ENCODE measurements around the gene SDK1.
A peak's percentile ranks its signal among the peaks of the same experiment; 100 is the strongest.

The SDK1 gene

DNA sequence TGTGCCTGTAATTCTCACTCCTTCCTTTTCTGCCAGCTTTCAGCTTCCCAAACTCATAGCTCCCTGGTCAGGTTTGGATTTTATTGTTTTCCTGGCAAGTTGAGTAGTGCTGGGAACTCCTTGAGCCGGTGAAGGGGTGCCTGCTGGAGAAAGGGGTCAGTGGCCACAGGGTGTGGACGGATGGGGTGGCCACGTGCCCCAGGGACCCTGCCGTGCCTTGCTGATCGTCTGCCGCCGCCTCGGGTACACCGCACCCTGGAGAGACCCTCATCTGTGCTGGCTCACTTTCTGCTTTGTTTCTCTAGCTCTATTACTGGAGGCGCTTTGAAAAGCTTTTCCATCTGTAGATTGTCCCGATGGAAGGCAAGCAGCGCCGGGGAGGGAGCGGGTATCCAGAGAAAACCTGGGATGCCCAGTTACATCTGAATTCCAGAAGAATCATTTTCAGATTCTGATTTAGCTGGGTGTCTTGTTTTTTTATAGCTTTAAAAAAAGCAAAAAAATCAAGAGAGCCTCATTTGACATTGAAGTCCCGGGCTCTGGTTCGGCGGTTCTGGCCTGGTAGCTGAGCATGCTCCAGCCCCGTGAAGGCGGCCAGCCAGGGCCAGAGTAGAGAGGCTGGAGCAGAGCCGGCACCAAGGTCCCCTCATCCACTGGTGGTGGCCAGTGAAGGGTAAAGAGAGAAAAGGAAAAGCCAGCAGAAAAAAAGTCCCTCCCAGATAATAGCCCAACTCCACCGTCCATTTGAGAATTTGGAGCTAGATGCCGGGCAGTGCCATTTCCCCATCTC lies 870.1 kb downstream of the SDK1 start:
- no peak for DNase-seq

DNA sequence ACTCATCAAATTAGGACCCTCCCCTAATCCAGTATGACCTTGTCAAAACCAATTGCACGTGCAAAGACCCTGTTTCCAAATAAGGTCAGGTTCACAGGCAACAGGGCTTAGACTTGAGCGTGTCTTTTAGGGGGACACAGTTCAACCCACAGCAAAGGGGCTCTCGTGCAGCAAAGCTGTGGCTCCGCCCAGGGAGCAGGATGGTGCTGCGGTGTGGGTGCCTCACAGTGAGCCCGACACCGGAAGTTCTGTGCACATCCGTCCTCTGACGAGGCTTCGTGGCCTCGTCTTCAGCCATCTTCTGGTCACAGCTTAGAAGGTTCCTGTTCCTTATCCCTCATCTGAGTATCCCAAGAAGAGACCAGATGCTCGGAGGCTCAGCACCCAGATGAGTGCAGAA lies 871.8 kb downstream of the SDK1 start:
- no peak for DNase-seq

DNA sequence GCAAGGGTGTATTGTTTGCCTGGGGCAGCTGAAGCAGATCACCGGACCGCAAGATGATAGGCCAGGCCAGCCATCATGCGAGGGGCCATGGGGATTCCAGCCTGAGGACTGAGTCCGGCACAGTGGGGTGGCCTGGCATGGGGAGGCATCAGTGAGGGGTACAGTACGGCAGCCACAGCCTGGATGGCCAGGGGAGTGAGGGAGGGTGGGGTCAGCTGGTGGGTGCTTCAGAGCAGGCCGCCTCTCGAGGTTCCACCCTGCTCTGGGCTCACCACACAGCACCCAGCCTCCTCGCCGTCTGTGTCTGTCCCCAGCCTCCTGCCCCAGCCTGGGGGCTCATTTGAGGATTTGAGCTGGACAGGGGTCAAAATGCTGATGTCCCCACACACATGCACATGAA lies 872.6 kb downstream of the SDK1 start:
- DNase-seq, result no peak

- no peak for DNase-seq
Measured at GRCh38 chr7:4174016-4174415, 873.0 kb downstream of the SDK1 start.

GRCh38 chr7:4174451-4174850 lies 873.4 kb downstream of the SDK1 start:
- DNase-seq, result no peak

GRCh38 chr7:4174884-4175283 lies 873.8 kb downstream of the SDK1 start:
- no peak for DNase-seq

DNA sequence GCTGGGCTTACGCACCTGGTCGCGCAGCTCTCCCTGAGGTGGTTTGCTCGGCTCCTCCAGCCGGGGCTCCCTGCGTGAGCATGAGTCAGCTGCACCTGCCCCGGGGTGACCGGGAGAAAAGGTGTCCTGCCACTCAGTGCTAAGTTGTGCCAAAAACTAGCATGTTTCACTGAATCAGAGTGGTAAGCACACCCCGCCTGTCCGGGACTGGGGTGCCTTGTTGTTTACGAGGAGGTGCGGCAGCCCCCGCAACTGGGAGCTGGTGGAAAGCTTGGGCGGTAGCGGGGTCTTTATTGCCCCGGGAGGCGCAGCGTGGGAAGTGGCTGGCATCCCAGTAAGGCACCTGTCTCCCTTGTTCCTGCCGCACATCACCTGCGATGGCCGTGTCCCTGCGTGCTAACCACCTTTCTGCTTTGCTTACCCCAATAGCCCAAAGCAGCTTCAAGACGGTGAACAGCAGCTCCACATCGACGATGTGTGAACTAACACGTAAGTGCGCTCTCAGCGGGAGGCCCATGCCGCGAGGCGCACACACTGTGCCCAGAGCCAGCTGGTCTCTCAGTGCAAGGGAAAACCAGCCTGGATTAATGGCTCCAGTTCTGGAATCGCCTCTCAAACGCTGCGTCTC lies 874.4 kb downstream of the SDK1 start:
- no peak for DNase-seq

DNA sequence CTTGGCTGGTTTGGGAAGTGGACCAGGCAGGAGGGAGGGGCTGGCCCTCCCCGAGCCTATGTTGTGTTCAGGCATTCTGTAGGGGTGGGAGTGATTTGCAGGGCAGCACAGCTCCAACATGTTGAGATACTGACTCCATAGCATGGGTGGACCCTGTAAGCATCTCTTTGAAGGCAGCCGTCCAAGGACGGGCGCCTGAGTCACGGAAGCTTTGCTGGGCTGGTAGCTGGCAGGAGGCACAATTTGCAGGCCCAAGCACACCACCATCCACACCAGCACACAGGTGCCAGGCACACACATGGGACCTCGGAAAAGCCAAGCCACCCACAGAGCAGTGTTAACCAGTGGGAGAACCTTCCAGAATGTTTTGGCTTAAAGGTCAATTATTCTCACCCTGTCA lies 875.9 kb downstream of the SDK1 start:
- DNase-seq, result no peak

DNA sequence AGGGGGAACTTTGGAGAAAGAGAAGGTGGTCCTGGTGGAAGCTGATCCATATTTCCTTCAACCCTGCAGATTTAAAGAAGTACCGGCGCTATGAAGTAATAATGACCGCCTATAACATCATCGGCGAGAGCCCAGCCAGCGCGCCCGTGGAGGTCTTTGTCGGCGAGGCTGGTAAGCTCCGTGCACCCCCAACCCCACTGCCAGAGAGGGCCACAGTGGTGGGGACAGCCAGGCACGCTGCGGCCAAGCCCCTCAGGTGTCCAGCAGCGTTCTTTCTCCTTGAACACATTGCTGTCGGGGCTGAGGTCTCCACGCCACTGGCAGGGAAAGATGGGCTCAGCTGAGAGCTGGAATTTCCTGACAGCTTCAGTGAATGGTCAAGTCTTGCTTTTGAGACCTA lies 877.4 kb downstream of the SDK1 start:
- DNase-seq, result no peak

- no peak for DNase-seq
Measured at GRCh38 chr7:4178916-4179687, 878.0 kb downstream of the SDK1 start.

DNA sequence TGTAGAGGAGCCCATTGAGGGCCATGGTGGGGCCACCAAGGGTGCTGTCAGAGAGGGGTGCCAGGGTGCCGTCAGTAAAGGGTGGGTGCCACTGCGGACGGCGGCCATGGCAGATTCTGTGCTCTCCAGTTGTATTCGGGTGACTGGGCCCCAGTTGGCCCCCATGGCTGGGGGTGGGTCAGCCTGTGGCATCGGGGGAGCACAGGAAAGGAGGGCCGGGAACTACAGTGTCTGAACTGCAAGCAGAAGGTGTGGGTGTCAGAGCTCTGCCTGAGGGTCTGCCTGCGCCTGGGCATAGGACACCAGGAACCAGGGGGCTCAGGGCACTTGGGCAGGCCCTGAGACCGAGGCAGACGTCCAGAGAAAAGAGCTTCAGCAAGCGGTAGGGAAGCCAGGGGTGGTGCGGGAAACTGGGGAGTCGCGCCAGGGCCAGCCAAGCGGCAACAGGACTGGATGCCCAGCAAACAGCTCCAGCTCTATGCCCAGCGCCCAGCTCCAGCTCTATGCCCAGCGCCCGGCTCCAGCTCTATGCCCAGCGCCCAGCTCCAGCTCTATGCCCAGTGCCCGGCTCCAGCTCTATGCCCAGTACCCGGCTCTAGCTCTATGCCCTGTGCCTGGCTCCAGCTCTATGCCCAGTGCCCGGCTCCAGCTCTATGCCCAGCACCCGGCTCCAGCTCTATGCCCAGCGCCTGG lies 878.8 kb downstream of the SDK1 start:
- no peak for DNase-seq

DNA sequence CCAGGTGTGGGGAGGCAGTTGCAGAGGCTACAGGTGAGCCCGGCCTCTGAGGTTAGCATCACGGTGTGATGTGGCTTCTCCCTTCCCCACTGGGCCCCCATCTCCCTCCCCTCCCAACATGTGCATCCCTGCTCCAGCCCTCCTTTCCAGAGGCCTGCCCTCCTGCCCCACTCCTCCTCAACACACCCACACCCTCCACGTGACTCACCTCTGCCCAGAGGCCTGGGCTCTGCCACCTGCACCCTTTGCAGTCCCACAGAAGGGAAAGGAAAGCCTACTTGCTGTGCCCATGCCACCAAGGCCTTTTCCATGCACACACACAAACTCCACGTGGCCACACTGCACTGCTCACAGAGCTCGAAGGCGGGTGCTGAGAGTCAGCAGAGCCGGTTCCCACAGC lies 880.4 kb downstream of the SDK1 start:
- DNase-seq, result no peak

- no peak for DNase-seq
Measured at GRCh38 chr7:4182605-4183300, 881.7 kb downstream of the SDK1 start.

DNA sequence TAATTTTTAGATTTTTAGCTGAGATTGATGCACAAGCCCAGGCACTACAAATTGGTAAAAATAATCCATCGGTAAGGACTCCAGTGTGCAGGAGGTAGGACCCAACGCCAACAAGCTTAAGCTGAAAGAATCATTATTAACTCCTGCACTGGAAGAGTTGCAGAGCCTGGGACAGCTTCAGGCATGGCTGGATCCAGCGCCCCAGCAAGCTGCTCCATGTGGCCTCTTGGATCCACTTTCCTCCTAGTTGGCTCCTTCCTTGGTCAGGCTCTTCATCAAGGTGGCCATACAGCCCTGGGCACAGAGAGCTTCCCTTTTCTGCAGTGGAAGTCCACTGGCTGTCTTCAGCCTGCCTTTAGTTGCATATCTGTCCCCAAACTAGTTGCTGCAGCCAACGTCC lies 883.6 kb downstream of the SDK1 start:
- DNase-seq, result no peak

DNA sequence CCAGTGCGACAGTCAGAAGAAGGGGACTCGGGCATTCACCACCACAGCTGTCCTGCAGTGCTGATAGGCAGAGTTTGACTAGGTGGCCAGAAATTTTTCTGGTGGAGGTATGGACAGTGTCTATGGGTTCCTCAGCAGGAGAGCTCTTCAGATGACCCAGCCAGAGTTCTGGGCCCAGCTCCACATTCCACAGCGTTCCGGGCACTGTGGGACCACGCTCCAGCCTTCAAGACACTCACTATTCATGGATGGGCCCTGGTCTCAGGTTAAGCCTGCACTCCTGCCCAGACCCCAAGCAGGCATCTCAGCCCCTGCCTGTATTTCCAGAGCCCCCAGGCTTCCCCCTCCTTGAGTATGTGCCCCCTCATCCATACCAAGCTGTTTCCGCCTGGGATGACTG lies 884.1 kb downstream of the SDK1 start:
- DNase-seq, result no peak

- DNase-seq, result no peak
Measured at GRCh38 chr7:4185721-4186512, 884.9 kb downstream of the SDK1 start.

GRCh38 chr7:4186513-4186780 lies 885.4 kb downstream of the SDK1 start:
- DNase-seq, result no peak

DNA sequence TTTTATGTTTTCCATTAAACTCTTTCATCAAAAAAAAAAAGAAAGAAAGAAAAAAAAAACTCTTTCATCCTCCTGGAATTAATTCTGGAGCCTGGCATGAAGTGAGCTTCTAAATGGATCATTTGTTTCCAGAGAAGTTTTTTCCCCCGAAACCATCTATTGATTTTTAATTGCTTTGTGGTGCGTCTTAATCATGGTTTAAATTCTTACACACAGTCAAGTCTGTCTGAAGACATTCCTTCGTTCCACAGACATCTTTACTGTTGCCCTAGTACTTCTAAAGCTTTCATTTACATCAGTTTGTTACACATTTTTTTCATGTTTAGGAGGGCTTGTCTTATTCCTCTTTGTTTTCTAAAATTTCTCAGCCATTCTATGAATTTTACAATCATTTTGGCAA lies 887.6 kb downstream of the SDK1 start:
- no peak for DNase-seq

GRCh38 chr7:4189131-4189570 lies 888.1 kb downstream of the SDK1 start:
- DNase-seq, result peak; percentile 78

DNA sequence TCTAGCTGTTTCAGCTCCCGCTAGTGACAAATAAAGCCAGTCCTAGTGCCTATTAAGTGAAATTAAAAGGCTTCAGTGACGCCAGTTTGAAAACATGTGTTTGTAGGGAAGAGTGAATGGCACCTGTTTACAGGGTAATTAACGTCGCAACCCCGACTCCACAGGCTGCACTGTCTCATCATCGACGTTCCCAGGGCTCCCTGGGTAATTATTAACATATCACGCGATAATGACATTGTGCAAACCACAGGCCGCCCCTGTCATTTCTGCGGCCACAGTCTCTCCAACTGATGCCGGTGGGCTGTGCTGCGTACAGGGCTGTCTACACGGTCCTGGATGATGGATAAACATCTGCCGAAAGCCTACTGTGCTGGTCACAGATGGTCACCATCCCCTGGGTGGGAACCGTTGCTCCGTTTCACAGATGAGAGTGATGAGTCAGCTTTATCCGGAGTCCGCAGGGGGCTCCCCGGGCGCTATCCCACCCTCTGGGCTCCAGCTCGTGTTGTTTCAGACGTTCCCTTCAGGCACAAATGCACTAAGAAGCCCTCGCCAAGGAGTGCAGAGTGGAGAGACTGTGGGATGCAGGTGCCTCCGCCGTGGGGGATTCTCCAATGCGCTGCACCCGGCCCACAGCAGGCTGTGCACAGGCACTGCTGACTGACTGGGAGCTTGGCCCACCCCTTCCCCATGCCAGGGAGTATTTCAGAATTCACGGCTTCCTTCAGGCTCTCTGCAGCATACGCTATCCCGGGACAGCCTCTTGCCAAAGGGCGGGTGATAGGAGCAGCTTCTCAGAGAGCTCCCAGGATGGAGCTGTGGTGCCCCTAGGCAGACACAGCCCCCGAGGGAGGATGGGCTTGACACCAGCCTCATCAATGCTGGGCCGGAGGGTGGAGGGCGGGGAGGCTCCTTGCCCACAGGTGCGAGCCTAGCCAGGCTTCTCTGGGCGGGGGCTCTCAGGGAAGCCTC lies 889.2 kb downstream of the SDK1 start:
- peak; percentile 86 for DNase-seq

DNA sequence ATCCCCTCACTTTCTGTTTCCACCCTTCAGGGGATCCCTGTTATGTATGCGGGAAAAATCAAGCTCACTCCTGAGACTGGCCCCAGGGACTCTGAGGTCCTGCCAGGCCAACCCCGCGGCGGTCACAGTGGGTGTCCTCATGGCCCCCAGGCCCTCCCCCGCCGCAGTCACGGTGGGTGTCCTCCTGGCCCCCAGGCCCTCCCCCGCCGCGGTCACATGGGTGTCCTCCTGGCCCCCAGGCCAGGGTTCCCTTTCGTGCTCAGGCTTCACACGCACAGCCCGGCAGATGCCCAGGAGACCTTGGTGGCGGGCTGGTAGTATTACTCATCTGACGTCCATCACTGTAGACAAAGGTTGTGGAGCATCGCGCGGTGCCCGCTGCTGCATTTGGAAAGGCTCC lies 890.0 kb downstream of the SDK1 start:
- no peak for DNase-seq
